Osteoblast (primary cell): ENCODE data around the gene VAV2. TPM values are rescaled to one million over a fixed set of nuclear protein-coding genes. Genes with fewer than 3 reads are reported as not detected.

ENCODE experiments used
- DNase-seq: peaks from one replicate; pipeline ENCODE4 v3.0.0; 2011; ENCODE audit warnings: low spot score, mixed read lengths; ENCODE audit not compliant: insufficient read length; ENCODE audit errors: missing footprints
- H2AFZ ChIP-seq: 2 replicates; pipeline ENCODE4 v1.6.0; 2011; ENCODE audit warnings: mild to moderate bottlenecking, low read length
- H3K27ac ChIP-seq: 2 replicates; pipeline ENCODE4 v1.5.1; 2011; ENCODE audit warnings: mild to moderate bottlenecking, low read depth, low read length, moderate library complexity
- H3K27me3 ChIP-seq: 2 replicates; pipeline ENCODE4 v1.6.0; 2012; ENCODE audit warnings: mild to moderate bottlenecking, control low read depth, inconsistent platforms, low read length, moderate library complexity; ENCODE audit not compliant: insufficient read depth
- H3K36me3 ChIP-seq: 2 replicates; pipeline ENCODE4 v1.5.1; 2011; ENCODE audit warnings: mild to moderate bottlenecking, low read length, control low read depth, moderate library complexity; ENCODE audit not compliant: insufficient read depth
- H3K4me1 ChIP-seq: 2 replicates; pipeline ENCODE4 v1.5.1; 2011; ENCODE audit warnings: mild to moderate bottlenecking, low read length, control low read depth, moderate library complexity; ENCODE audit not compliant: insufficient read depth
- H3K4me2 ChIP-seq: 2 replicates; pipeline ENCODE4 v1.6.0; 2011; ENCODE audit warnings: mild to moderate bottlenecking, low read length; ENCODE audit not compliant: insufficient read depth
- H3K4me3 ChIP-seq: fragments of 200-600 bp; sonication (generic); 3 replicates; pipeline ENCODE4 v1.5.1; 2012; ENCODE audit warnings: mild to moderate bottlenecking, low read length, inconsistent platforms; ENCODE audit not compliant: insufficient read depth
- H3K79me2 ChIP-seq: 2 replicates; pipeline ENCODE4 v1.6.0; 2012; ENCODE audit warnings: mild to moderate bottlenecking, low read length, control low read depth, inconsistent platforms; ENCODE audit not compliant: insufficient read depth
- H3K9me3 ChIP-seq: 2 replicates; pipeline ENCODE4 v1.5.1; 2011; ENCODE audit warnings: low read depth, low read length, control low read depth
- H4K20me1 ChIP-seq: 2 replicates; pipeline ENCODE4 v1.6.0; 2012; ENCODE audit warnings: mild to moderate bottlenecking, low read length, control low read depth; ENCODE audit not compliant: insufficient read depth
- CTCF ChIP-seq: IDR thresholded peaks from 2 replicates; pipeline ENCODE4 v1.5.1; 2011; ENCODE audit warnings: mild to moderate bottlenecking, low read depth, low read length, moderate library complexity; ENCODE audit errors: extremely low read depth
- total RNA-seq: library from RNA; depleted of rRNA; stranded (reverse); fragments of >200 nt; gene quantifications from 2 replicates; pipeline ENCODE4 v1.2.3, GENCODE V29; 2012

Gene VAV2
- total RNA-seq, 1 donor, result 8.0 TPM

GRCh38 chr9:133992780-133993634 lies 883 bp upstream of the VAV2 start:
- Histone ChIP-seq H3K4me1 (peaks cover 28% of the 10 kb centered on the region), H3K4me3 (peak overlapping the region; percentile 85), H4K20me1 (peaks cover 34% of the 10 kb centered on the region), H3K27ac (peak overlapping the region; percentile 83), H3K4me2 (peak overlapping the region; percentile 98), H3K9me3 (no peaks in the 10 kb centered on the region), H3K27me3 (peaks cover 4% of the 10 kb centered on the region), H2AFZ (peak overlapping the region; percentile 90), H3K79me2 (peaks cover 32% of the 10 kb centered on the region), H3K36me3 (no peaks in the 10 kb centered on the region)
- peak; percentile 97 for DNase-seq
- TF ChIP-seq CTCF, result peak; percentile 36

GRCh38 chr9:133991214-133991921 lies 756 bp downstream of the VAV2 start:
- Histone ChIP-seq H3K27me3 (peaks cover 2% of the 10 kb centered on the region), H3K4me3 (peak overlapping the region; percentile 85), H3K9me3 (no peaks in the 10 kb centered on the region), H3K4me1 (peaks cover 28% of the 10 kb centered on the region), H3K79me2 (peaks cover 48% of the 10 kb centered on the region), H3K4me2 (peak overlapping the region; percentile 80), H4K20me1 (peaks cover 49% of the 10 kb centered on the region), H2AFZ (peak overlapping the region; percentile 63), H3K36me3 (no peaks in the 10 kb centered on the region), H3K27ac (peak overlapping the region; percentile 42)
- no peak for TF ChIP-seq CTCF
- peak; percentile 87 for DNase-seq

GRCh38 chr9:133990366-133991213 lies 1.5 kb downstream of the VAV2 start:
- H3K4me1 ChIP-seq, result peaks cover 28% of the 10 kb centered on the region
- H3K4me2 ChIP-seq, result peak overlapping the region; percentile 80
- H3K27ac ChIP-seq, result peak overlapping the region; percentile 42
- no peaks in the 10 kb centered on the region for H3K9me3 ChIP-seq
- no peaks in the 10 kb centered on the region for H3K36me3 ChIP-seq
- peak overlapping the region; percentile 85 for H3K4me3 ChIP-seq
- H4K20me1 ChIP-seq, result peaks cover 57% of the 10 kb centered on the region
- peak; percentile 97 for DNase-seq
- H2AFZ ChIP-seq, result peak overlapping the region; percentile 63
- peaks cover 55% of the 10 kb centered on the region for H3K79me2 ChIP-seq
- no peak for TF ChIP-seq CTCF
- no peaks in the 10 kb centered on the region for H3K27me3 ChIP-seq
